ENCODE measurements around the gene HIKESHI.

Gene HIKESHI

GRCh38 chr11:86365546-86365945 lies 63.5 kb downstream of the HIKESHI start:
- no peak overlapping the region for H3K4me3 ChIP-seq (ENCODE audit: low read depth, low read length)
- no peak for TF ChIP-seq MYC (IDR thresholded peaks at IDR 0.05; ENCODE audit: low read depth, low read length)
- no peak for TF ChIP-seq POLR2A (IDR thresholded peaks at IDR 0.05; ENCODE audit: extremely low read depth, insufficient read length)
- TF ChIP-seq, protein P1, sequence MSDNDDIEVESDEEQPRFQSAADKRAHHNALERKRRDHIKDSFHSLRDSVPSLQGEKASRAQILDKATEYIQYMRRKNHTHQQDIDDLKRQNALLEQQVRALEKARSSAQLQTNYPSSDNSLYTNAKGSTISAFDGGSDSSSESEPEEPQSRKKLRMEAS (IDR thresholded peaks at IDR 0.05; ENCODE audit: low read depth, low read length): no peak
- no peak for TF ChIP-seq CTCF (IDR thresholded peaks at IDR 0.05; ENCODE audit: low read depth, low read length)
- DNase-seq (ENCODE audit: low read depth): no peak

GRCh38 chr11:86369668-86370067 lies 67.6 kb downstream of the HIKESHI start:
- DNase-seq (ENCODE audit: low read depth): no peak
- H3K4me3 ChIP-seq (ENCODE audit: low read depth, low read length): no peak overlapping the region
- TF ChIP-seq MYC (IDR thresholded peaks at IDR 0.05; ENCODE audit: low read depth, low read length): no peak

GRCh38 chr11:86370171-86370570 lies 68.1 kb downstream of the HIKESHI start:
- no peak overlapping the region for H3K4me3 ChIP-seq (ENCODE audit: low read depth, low read length)
- DNase-seq (ENCODE audit: low read depth): no peak
- TF ChIP-seq POLR2A (IDR thresholded peaks at IDR 0.05; ENCODE audit: extremely low read depth, insufficient read length): no peak
- TF ChIP-seq, protein P1 (IDR thresholded peaks at IDR 0.05; ENCODE audit: low read depth, low read length): no peak
- no peak for TF ChIP-seq CTCF (IDR thresholded peaks at IDR 0.05; ENCODE audit: low read depth, low read length)
- TF ChIP-seq MYC (IDR thresholded peaks at IDR 0.05; ENCODE audit: low read depth, low read length): no peak

GRCh38 chr11:86370922-86371594 lies 69.0 kb downstream of the HIKESHI start:
- DNase-seq (ENCODE audit: low read depth): peak; percentile 34
- TF ChIP-seq CTCF (IDR thresholded peaks at IDR 0.05; ENCODE audit: low read depth, low read length) (no peak), POLR2A (IDR thresholded peaks at IDR 0.05; ENCODE audit: extremely low read depth, insufficient read length) (no peak), MYC (IDR thresholded peaks at IDR 0.05; ENCODE audit: low read depth, low read length) (no peak)
- TF ChIP-seq, protein P1 (IDR thresholded peaks at IDR 0.05; ENCODE audit: low read depth, low read length): no peak
- H3K4me3 ChIP-seq (ENCODE audit: low read depth, low read length): no peak overlapping the region

DNA sequence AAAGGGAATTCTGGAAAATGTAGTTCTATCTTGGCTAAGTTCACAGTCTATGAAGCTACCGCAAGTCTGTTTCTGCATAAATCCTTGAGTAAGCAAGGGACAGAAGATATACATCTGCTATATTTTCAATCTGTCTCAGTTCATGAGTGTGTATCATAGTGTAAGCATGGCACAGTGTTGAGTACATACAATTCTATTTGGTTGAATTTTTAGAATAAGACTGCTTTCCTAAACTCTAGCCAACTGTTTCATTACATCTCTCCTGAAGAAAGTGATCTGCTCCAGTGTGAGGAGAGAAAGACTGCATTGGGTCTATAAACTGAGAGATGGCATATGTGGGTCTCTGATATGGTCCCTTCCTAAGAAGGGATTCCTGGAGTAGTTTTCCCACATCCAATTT lies 70.0 kb downstream of the HIKESHI start:
- no peak overlapping the region for H3K4me3 ChIP-seq (ENCODE audit: low read depth, low read length)
- TF ChIP-seq POLR2A (IDR thresholded peaks at IDR 0.05; ENCODE audit: extremely low read depth, insufficient read length) (no peak), CTCF (IDR thresholded peaks at IDR 0.05; ENCODE audit: low read depth, low read length) (no peak), MYC (IDR thresholded peaks at IDR 0.05; ENCODE audit: low read depth, low read length) (no peak)
- TF ChIP-seq, protein P1 (IDR thresholded peaks at IDR 0.05; ENCODE audit: low read depth, low read length): no peak
- no peak for DNase-seq (ENCODE audit: low read depth)

DNA sequence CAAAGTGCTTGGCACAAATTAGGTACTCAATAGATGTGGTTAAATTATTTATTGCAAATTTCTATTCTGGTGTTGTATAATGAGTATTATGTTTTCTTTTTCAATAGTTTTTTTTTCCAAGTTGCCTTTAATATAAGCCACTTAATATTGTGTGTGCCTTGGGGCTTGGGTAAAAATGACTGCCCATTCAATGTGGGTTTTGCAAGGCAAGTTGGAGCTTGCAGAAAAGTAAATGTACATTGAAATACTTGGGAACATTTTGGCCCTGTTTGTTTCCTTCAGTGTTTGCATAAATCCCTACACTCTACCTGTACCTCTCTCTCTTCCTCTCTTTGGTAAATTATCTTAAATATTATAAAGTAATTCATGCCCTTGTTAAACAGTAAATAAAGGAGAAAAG lies 70.5 kb downstream of the HIKESHI start:
- no peak overlapping the region for H3K4me3 ChIP-seq (ENCODE audit: low read depth, low read length)
- TF ChIP-seq, protein P1 (IDR thresholded peaks at IDR 0.05; ENCODE audit: low read depth, low read length): no peak
- TF ChIP-seq CTCF (IDR thresholded peaks at IDR 0.05; ENCODE audit: low read depth, low read length): no peak
- no peak for TF ChIP-seq MYC (IDR thresholded peaks at IDR 0.05; ENCODE audit: low read depth, low read length)
- no peak for TF ChIP-seq POLR2A (IDR thresholded peaks at IDR 0.05; ENCODE audit: extremely low read depth, insufficient read length)
- DNase-seq (ENCODE audit: low read depth): no peak

Measured in NB4 (cell line).